Measurements from ENCODE around the gene ZNF586.
"Not testable (repeated sequence)": the region's sequence is repeated elsewhere in the genome, so short reads cannot be mapped to it uniquely, and the experiment has no call there.

The ZNF586 gene

GRCh38 chr19:57800696-57801095, 31.2 kb downstream of the ZNF586 start:
- DNase-seq: no peak

GRCh38 chr19:57802269-57802668, 32.8 kb downstream of the ZNF586 start:
- no peak for DNase-seq

- no peak for DNase-seq
Observed at GRCh38 chr19:57803265-57803593, 33.8 kb downstream of the ZNF586 start.

GRCh38 chr19:57803594-57804325, 34.3 kb downstream of the ZNF586 start:
- DNase-seq: no peak

GRCh38 chr19:57807541-57807940, 38.1 kb downstream of the ZNF586 start:
- DNase-seq: no peak

- DNase-seq: not testable (repeated sequence)
Observed at GRCh38 chr19:57810410-57811295, 41.2 kb downstream of the ZNF586 start.

GRCh38 chr19:57812226-57812625, 42.8 kb downstream of the ZNF586 start:
- no peak for DNase-seq

- not testable (repeated sequence) for DNase-seq
Observed at GRCh38 chr19:57812975-57813820, 43.7 kb downstream of the ZNF586 start.

GRCh38 chr19:57813919-57814504, 44.5 kb downstream of the ZNF586 start:
- DNase-seq: no peak

- peak; percentile 18 for DNase-seq
Observed at GRCh38 chr19:57814505-57815246, 45.2 kb downstream of the ZNF586 start, which contains the start of gene ZNF552. Gene ZNF552 (minus strand): TSS chr19:57814913. CDS start chr19:57814743, 170 bp downstream.

GRCh38 chr19:57815247-57816075, 46.0 kb downstream of the ZNF586 start:
- DNase-seq: no peak

- DNase-seq: no peak
Observed at GRCh38 chr19:57816652-57817051, 47.2 kb downstream of the ZNF586 start.

- no peak for DNase-seq
Observed at GRCh38 chr19:57817976-57818375, 48.5 kb downstream of the ZNF586 start.

- no peak for DNase-seq
Observed at GRCh38 chr19:57818378-57818777, 48.9 kb downstream of the ZNF586 start.

GRCh38 chr19:57819475-57820148, 50.1 kb downstream of the ZNF586 start:
- peak; percentile 46 for DNase-seq

GRCh38 chr19:57820599-57820998, 51.1 kb downstream of the ZNF586 start:
- no peak for DNase-seq

- not testable (repeated sequence) for DNase-seq
Observed at GRCh38 chr19:57821095-57821494, 51.6 kb downstream of the ZNF586 start.

GRCh38 chr19:57821501-57821900, 52.0 kb downstream of the ZNF586 start:
- DNase-seq: not testable (repeated sequence)

- DNase-seq: not testable (repeated sequence)
Observed at GRCh38 chr19:57823155-57823554, 53.7 kb downstream of the ZNF586 start.

- not testable (repeated sequence) for DNase-seq
Observed at GRCh38 chr19:57823608-57824007, 54.1 kb downstream of the ZNF586 start.

All from activated gamma-delta T cell (primary cell).